K562 (cell line): Measurements from ENCODE around the gene PCMTD2. TPM values are rescaled to one million over a fixed set of nuclear protein-coding genes. Genes with fewer than 3 reads are reported as not detected.
A peak's percentile ranks its signal among the peaks of the same experiment; 100 is the strongest.

Experiments used
- ATAC-seq: fragments of 200-7000 bp; cut with Tn5 transposase; 3 replicates; pipeline ENCODE4 v1.9.1; 2020; ENCODE audit warnings: moderate library complexity
- BruUV-seq: library from RNA; stranded (reverse); fragments of 400-500 nt; replicated peaks from 2 replicates; lab custom pipeline; 2021; lab: Mats Ljungman, UMichigan
- CTCF ChIA-PET: fragments of 300-600 bp; formaldehyde crosslinking; extraction: SDS; loops from one replicate; lab custom pipeline; 2021; ENCODE audit warnings: low intra/inter-chr PET ratio; lab: Yijun Ruan, JAX
- POLR2A ChIA-PET: fragments of 300-600, 350-650 bp; sonication (Branson Sonifier 250); formaldehyde crosslinking; extraction: SDS; loops from one replicate; lab custom pipeline; 2021; ENCODE audit warnings: antibody characterized with exemption, inconsistent platforms; lab: Yijun Ruan, JAX
- DNase-seq, 4 experiments: peaks; one replicate each; pipeline versions ENCODE4 v3.0.0 to v3.0.0-alpha.2; 2011 to 2018; ENCODE audit warnings: low spot score in 3 of 4, mixed read lengths in 3 of 4; ENCODE audit errors: extremely low read depth in 1 of 4
- FAIRE-seq: peaks from 2 replicates; lab custom pipeline; 2011; peaks lifted over from hg19 to GRCh38; lab: Jason Lieb, UNC
- H2AFZ ChIP-seq: 2 replicates; pipeline ENCODE4 v1.6.0; 2011; ENCODE audit warnings: low read depth, low read length, control low read depth, inconsistent platforms
- H3K27ac ChIP-seq: fragments of 200-600 bp; 3 replicates; pipeline ENCODE4 v1.8.0; 2011; ENCODE audit warnings: low read depth, mild to moderate bottlenecking, control low read depth, inconsistent platforms, low read length, moderate library complexity, mixed read lengths; ENCODE audit errors: extremely low read depth
- H3K27me3 ChIP-seq, 2 experiments: fragments of 300-600 bp in 1 of 2; 2 replicates in 1 of 2; 3 replicates in 1 of 2; pipeline versions ENCODE4 v1.6.0 to v1.8.0; 2011; ENCODE audit warnings: inconsistent platforms in 2 of 2, low read length in 2 of 2, mild to moderate bottlenecking in 1 of 2, mixed read lengths in 1 of 2, moderate library complexity in 1 of 2; ENCODE audit not compliant: control insufficient read depth in 2 of 2, insufficient read depth in 2 of 2
- H3K36me3 ChIP-seq: fragments of 300-600 bp; 3 replicates; pipeline ENCODE4 v1.8.0; 2011; ENCODE audit warnings: mild to moderate bottlenecking, low read length, inconsistent platforms; ENCODE audit not compliant: control insufficient read depth, insufficient read depth
- H3K4me1 ChIP-seq, 2 experiments: fragments of 200-600 bp in 1 of 2; replicated peaks in 1 of 2; 2 replicates in 1 of 2; 3 replicates in 1 of 2; pipeline versions ENCODE4 v1.5.1 to v1.8.0; 2011; ENCODE audit warnings: inconsistent platforms in 2 of 2, low read length in 2 of 2, mild to moderate bottlenecking in 1 of 2, mixed read lengths in 1 of 2, moderate library complexity in 1 of 2; ENCODE audit not compliant: control insufficient read depth in 2 of 2, insufficient read depth in 2 of 2
- H3K4me2 ChIP-seq: 2 replicates; pipeline ENCODE4 v1.6.1; 2011; ENCODE audit warnings: low read length, control low read depth, inconsistent platforms, mixed read lengths; ENCODE audit not compliant: insufficient read depth
- H3K4me3 ChIP-seq: fragments of 200-600 bp; sonication (generic), shearing (Covaris generic); 2 replicates; pipeline ENCODE4 v1.5.1; 2016; ENCODE audit warnings: control low read depth, inconsistent platforms
- H3K79me2 ChIP-seq: fragments of 200-600 bp; 3 replicates; pipeline ENCODE4 v1.8.0; 2011; ENCODE audit warnings: low read length, inconsistent platforms; ENCODE audit not compliant: control insufficient read depth, insufficient read depth
- H3K9ac ChIP-seq, 2 experiments: 2 replicates each; pipeline versions ENCODE4 v1.6.0 to v1.6.1; 2011; ENCODE audit warnings: low read depth in 2 of 2, low read length in 2 of 2, control low read depth in 1 of 2, inconsistent platforms in 1 of 2, mild to moderate bottlenecking in 1 of 2, mixed read lengths in 1 of 2; ENCODE audit not compliant: insufficient read depth in 1 of 2
- H3K9me1 ChIP-seq: one replicate; pipeline ENCODE4 v1.6.0; 2011; ENCODE audit warnings: inconsistent platforms, mild to moderate bottlenecking, low read length, moderate library complexity; ENCODE audit not compliant: control insufficient read depth, insufficient read depth
- H3K9me3 ChIP-seq: replicated peaks from 2 replicates; pipeline ENCODE4 v1.5.1; 2011; ENCODE audit warnings: low read depth, low read length, inconsistent platforms; ENCODE audit not compliant: control insufficient read depth, insufficient read depth
- H4K20me1 ChIP-seq: replicated peaks from 2 replicates; pipeline ENCODE4 v1.6.1; 2011; ENCODE audit warnings: low read length, inconsistent platforms, mixed read lengths; ENCODE audit not compliant: control insufficient read depth, insufficient read depth
- CTCF ChIP-seq, 3 experiments: IDR thresholded peaks in 2 of 3; conservative IDR thresholded peaks in 1 of 3; 2 replicates each; pipeline ENCODE4 v1.5.1; 2011 to 2012; ENCODE audit warnings: low read length in 3 of 3, mild to moderate bottlenecking in 3 of 3, control low read depth in 2 of 3, improper control_type of control experiment in 1 of 3, inconsistent platforms in 1 of 3, low read depth in 1 of 3, mixed read lengths in 1 of 3, moderate library complexity in 1 of 3; ENCODE audit not compliant: insufficient read depth in 2 of 3
- MAZ ChIP-seq, 2 experiments: fragments of 450-650 bp in 1 of 2; sonication (generic) in 1 of 2; formaldehyde crosslinking; IDR thresholded peaks in 1 of 2; conservative IDR thresholded peaks in 1 of 2; 2 replicates each; pipeline versions ENCODE4 v1.4.0 to v1.5.0; 2020; ENCODE audit warnings: mild to moderate bottlenecking in 1 of 2, missing genetic modification reagents in 1 of 2
- MLX ChIP-seq, 2 experiments: fragments of 450-650 bp in 1 of 2; sonication (generic) in 1 of 2; formaldehyde crosslinking; conservative IDR thresholded peaks; 2 replicates each; pipeline versions ENCODE4 v1.4.0 to v1.8.1; 2020 to 2022; ENCODE audit warnings: mild to moderate bottlenecking in 1 of 2, missing genetic modification reagents in 1 of 2
- SPI1 ChIP-seq: IDR thresholded peaks from 2 replicates; pipeline ENCODE4 v1.6.1; 2011; ENCODE audit warnings: low read depth, low read length, control low read depth, borderline replicate concordance
- VEZF1 ChIP-seq: fragments of 200-800 bp; sonication (Bioruptor generic); IDR thresholded peaks from 2 replicates; pipeline ENCODE4 v1.6.1; 2017; ENCODE audit warnings: missing genetic modification characterization, missing compliant biosample characterization
- WGBS: fragments of 100-300 bp; shearing (Covaris generic); methylation state at CpG from one replicate; pipeline ENCODE4 v1.1.6; 2016; ENCODE audit warnings: low coverage, mixed read lengths; ENCODE audit not compliant: insufficient coverage; ENCODE audit errors: missing lambda C conversion rate; 5-methylcytosine and 5-hydroxymethylcytosine counted together
- in situ Hi-C: fragments of 300-500 bp; cut with MboI; formaldehyde crosslinking; loops from 4 replicates; pipeline ENCODE4 v1.15.0; 2018; ENCODE audit warnings: inconsistent platforms, mixed read lengths
- intact Hi-C: fragments of 100-400 bp; cut with micrococcal nuclease; formaldehyde crosslinking; loops from 2 replicates; pipeline ENCODE4 v1.14.2; 2022
- polyA plus RNA-seq, 8 experiments: library from polyadenylated mRNA; depleted of rRNA in 4 of 8; stranded (reverse) in 5 of 8; unstranded in 3 of 8; fragments of >200 nt; fragmentation: Nextera tagmentation in 2 of 8; fragmentation: Illumina TruSeq in 1 of 8; extraction: Ambion mirVana in 2 of 8; extraction: Trizol in 1 of 8; gene quantifications; 2 replicates each; pipeline versions ENCODE4 v1.2.1 to v1.2.3, GENCODE V29; 2011 to 2014; ENCODE audit warnings: inconsistent platforms in 1 of 8, missing spikeins in 1 of 8
- total RNA-seq, 7 experiments: library from RNA; depleted of rRNA in 6 of 7; stranded (reverse); fragments of >200 nt in 6 of 7; fragmentation: Illumina TruSeq in 2 of 7; extraction: Trizol in 2 of 7; gene quantifications; 2 replicates each; pipeline versions ENCODE4 v1.2.1 to v1.2.3, GENCODE V29; 2011 to 2021; ENCODE audit warnings: low replicate concordance in 1 of 7
- TF ChIP-seq, protein P1 (sequence below), 3 experiments: fragments of 200-800 bp in 1 of 3; sonication (Bioruptor generic) in 1 of 3; sonication (generic) in 1 of 3; formaldehyde crosslinking in 1 of 3; IDR thresholded peaks; 2 replicates each; pipeline versions ENCODE4 v1.6.1 to v1.8.0; 2016 to 2022; ENCODE audit warnings: mild to moderate bottlenecking in 2 of 3, missing compliant biosample characterization in 2 of 3, missing genetic modification characterization in 2 of 3, missing genetic modification reagents in 1 of 3
- TF ChIP-seq, protein P2 (sequence below): fragments of 450-650 bp; IDR thresholded peaks from 2 replicates; pipeline ENCODE4 v1.6.1; 2018; ENCODE audit not compliant: partially characterized antibody

Gene PCMTD2
- total and polyA plus RNA-seq, 9 of the 15 experiments (the other 6 are each of a cell fraction or from before 2014, with no cell fraction given), result 11.3 to 49.3 (median 28.4) TPM

- Histone ChIP-seq H3K9ac (peak overlapping the region in 1 of 2 experiments; percentile 10; a peak in 1 of 4 replicates), H3K4me3 (no peak overlapping the region), H2AFZ (no peak overlapping the region), H3K4me2 (no peak overlapping the region), H3K4me1 (no peaks in the 10 kb centered on the region; a peak in 3 of 5 replicates), H3K9me1 (no peaks in the 10 kb centered on the region), H3K79me2 (no peaks in the 10 kb centered on the region), H3K27me3 (peaks cover 31 to 49% of the 10 kb centered on the region in 2 experiments; a peak in 4 of 5 replicates), H3K27ac (no peak overlapping the region), H3K36me3 (no peaks in the 10 kb centered on the region), H3K9me3 (no peaks in the 10 kb centered on the region), H4K20me1 (no peaks in the 10 kb centered on the region; the same call in 1 of the 2 replicates)
- peak; percentile 36 to 43 (median 38) for DNase-seq
- POLR2A ChIA-PET, result interaction anchor here (1.2 kb wide), 1 partner anchor 64 kb away, joined by 3 read pairs; no protein-coding TSS in a partner anchor
- in situ Hi-C loops (no loop called here), intact Hi-C loops (no loop called here)
- no TSS peak for BruUV-seq
- peak; percentile 66 for ATAC-seq
- TF ChIP-seq MLX (CRISPR knock-in tag; conservative IDR thresholded peaks at IDR 0.05) (no peak), MAZ (CRISPR knock-in tag; conservative IDR thresholded peaks at IDR 0.05 in 1 of 2, IDR thresholded peaks at IDR 0.05 in 1 of 2) (no peak), VEZF1 (CRISPR knock-in tag) (peak; percentile 52), SPI1 (peak; percentile 79; the same call in 1 of the 2 replicates), CTCF (IDR thresholded peaks at IDR 0.05 in 2 of 3, conservative IDR thresholded peaks at IDR 0.05 in 1 of 3; ENCODE audit: insufficient read depth in 2 of 3, low read depth in 1 of 3, low read length in 3 of 3) (peak in 1 of 3 experiments; percentile 21; a peak in 1 of 6 replicates)
- TF ChIP-seq, protein P1, sequence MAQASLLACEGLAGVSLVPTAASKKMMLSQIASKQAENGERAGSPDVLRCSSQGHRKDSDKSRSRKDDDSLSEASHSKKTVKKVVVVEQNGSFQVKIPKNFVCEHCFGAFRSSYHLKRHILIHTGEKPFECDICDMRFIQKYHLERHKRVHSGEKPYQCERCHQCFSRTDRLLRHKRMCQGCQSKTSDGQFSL (CRISPR knock-in tag; IDR thresholded peaks at IDR 0.05), result no peak
- TF ChIP-seq, protein P1 (tag; IDR thresholded peaks at IDR 0.05), result peak in 1 of 2 experiments; percentile 31; a peak in 1 of 4 replicates
- TF ChIP-seq, protein P2, sequence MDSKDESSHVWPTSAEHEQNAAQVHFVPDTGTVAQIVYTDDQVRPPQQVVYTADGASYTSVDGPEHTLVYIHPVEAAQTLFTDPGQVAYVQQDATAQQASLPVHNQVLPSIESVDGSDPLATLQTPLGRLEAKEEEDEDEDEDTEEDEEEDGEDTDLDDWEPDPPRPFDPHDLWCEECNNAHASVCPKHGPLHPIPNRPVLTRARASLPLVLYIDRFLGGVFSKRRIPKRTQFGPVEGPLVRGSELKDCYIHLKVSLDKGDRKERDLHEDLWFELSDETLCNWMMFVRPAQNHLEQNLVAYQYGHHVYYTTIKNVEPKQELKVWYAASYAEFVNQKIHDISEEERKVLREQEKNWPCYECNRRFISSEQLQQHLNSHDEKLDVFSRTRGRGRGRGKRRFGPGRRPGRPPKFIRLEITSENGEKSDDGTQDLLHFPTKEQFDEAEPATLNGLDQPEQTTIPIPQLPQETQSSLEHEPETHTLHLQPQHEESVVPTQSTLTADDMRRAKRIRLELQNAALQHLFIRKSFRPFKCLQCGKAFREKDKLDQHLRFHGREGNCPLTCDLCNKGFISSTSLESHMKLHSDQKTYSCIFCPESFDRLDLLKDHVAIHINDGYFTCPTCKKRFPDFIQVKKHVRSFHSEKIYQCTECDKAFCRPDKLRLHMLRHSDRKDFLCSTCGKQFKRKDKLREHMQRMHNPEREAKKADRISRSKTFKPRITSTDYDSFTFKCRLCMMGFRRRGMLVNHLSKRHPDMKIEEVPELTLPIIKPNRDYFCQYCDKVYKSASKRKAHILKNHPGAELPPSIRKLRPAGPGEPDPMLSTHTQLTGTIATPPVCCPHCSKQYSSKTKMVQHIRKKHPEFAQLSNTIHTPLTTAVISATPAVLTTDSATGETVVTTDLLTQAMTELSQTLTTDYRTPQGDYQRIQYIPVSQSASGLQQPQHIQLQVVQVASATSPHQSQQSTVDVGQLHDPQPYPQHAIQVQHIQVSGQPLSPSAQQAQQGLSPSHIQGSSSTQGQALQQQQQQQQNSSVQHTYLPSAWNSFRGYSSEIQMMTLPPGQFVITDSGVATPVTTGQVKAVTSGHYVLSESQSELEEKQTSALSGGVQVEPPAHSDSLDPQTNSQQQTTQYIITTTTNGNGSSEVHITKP, result peak; percentile 58
- 11% methylated on average over 32 of the region's 33 CpGs for WGBS
- FAIRE-seq, result peak; percentile 66
- CTCF ChIA-PET, result no interaction called here
Observed at GRCh38 chr20:64247970-64248841, 7.3 kb upstream of the PCMTD2 start.
